GM21619 (cell line): ENCODE results near the gene DHTKD1.
"Not testable (repeated sequence)": the region's sequence is repeated elsewhere in the genome, so short reads cannot be mapped to it uniquely, and the experiment has no call there.

ENCODE experiments used
- ATAC-seq: cut with Tn5 transposase; IDR thresholded peaks from one replicate; pipeline ENCODE4 v1.9.1; 2021; ENCODE audit not compliant: unreplicated experiment

The DHTKD1 gene

DNA sequence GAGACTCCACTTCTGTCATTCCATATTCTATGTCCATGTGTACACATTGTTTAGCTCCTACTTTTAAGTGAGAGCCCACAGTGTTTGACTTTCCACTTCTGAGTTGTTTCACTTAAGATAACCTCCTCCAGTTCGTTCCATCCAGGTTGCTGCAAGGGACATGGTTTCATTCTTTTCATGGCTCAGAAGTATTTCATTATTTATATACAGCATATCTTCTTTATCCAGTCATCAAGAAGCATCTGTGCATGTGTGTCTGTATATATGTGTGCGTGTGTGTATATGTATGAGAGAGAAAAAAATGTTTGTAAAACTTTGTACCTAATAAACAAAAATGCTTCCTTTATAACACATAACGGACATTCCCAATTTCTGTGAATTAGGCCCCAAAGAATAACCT is 66.9 kb downstream of the DHTKD1 start:
- ATAC-seq: no peak

DNA sequence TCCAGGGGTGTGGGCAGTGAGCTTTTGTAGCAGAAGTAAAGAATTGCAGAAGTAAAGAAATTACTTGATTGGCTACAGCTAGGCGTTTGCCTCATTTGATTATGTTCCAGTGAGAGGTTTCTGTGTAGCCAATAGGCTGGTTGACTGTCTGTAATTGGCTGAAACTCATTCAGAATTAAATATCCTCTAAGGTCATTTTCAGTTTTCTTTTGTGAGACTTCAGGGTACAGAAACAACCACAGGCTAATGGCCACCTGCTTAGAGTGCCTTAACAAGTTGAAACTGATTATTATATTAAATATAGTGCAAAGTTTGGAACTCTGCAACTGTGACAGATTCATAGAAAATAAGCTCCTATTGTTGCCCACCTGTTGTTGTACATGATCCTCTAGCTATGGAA is 71.3 kb downstream of the DHTKD1 start:
- no peak for ATAC-seq

DNA sequence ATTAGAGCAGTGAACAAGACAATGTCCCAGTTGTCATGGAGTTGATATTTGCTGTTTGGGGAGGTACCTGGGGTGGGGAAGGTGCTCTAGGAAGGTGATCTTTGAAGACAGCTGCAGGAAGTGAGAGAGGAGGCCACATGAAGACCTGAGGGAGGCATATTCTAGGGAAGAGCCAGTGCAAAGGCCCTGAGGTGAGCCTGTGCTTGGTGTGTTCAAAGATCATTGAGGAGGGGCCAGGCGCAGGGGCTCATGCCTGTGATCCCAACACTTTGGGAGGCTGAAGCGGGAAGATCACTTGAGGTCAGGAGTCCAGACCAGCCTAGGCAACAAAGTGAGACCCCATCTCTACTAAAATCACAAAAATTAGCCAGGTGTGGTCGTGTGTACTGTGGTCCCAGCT is 75.8 kb downstream of the DHTKD1 start:
- ATAC-seq: no peak

DNA sequence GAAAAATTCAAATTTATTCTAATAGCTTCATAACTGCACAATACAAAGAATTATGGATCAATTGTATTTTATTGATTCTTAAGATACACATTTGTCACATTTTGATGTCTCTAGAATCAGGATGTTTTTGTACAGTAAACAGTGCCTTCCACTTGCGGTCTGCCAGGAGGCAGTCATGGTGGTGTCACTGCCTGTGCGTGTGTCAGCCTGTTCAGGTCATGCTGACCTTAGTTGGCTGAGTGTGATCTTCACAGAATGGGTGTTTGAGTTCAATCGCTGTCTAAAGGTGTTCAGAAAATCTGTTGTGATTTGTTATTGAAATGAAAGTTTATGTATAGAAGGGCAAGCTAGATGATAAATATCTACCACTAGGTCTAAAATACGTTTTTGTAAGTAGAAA is 81.4 kb downstream of the DHTKD1 start:
- ATAC-seq: no peak

DNA sequence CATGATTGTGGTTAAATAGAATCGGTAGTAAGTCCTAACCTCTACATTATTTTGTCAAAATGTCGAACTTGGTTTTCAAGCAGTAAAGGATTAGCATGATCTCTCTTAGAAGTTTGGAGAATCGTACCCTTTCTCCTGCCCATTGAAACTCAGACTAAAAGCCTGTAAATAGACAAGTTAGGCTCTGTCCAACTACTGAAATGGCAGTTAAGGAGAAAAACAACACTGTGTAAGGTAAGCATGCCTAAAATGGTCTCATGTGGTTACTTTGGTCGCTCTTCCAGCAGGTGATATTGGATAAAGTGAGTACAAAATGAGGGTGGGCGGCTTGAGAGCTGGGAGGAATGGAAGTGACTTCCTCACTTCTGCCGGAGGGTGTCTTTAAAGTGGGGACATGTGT is 85.8 kb downstream of the DHTKD1 start:
- no peak for ATAC-seq

DNA sequence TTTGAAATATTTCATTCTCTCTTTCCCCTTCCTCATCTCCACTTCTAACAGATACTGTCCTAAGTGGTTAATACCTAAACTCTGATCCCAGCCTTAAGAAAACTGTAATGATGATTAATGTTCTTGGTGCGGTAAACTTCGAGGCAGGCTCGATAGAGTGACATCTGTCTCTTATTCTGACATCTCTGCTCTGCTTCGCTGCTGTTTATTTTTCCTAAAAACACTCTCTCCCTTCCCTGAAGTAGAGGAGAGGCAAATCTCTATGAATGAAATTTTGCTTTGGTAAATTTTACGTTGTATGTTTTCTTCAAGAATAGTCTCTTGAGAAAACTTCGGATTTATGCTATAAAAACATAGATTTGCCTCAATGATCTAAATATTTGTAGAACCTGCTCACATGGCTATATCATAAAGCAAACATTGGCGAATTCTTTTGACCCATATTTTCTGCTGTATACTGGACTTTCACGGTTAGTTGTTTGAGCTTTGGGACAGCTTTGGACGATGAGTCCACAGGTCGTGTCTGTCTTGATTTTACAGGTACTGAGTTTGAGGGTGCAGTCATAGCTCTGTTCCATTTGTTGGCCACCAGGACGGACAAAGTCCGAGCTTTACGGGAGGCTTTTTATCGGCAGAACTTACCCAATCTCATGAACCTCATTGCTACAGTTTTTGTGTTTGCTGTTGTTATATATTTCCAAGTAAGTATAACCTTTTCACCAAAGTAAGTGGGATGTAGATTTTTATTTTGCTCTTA is 87.8 kb downstream of the DHTKD1 start:
- ATAC-seq: no peak

DNA sequence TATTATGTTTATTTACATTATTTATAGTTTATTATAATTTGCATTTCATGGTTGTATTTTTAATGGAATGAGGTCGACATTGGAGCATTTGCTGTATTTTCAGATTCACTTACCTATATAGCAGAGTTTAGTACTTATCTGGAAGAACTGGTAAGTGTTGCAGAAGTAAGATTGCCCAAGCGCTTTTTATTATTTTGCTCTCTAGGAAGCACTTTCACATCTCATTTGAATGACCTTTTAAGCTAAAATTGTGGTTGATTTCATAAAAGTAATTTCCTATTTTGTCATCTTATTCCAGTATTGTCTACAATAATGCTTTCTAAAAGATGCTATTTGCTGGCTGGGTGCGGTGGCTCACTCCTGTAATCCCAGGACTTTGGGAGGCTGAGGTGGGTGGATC is 89.4 kb downstream of the DHTKD1 start:
- no peak for ATAC-seq

DNA sequence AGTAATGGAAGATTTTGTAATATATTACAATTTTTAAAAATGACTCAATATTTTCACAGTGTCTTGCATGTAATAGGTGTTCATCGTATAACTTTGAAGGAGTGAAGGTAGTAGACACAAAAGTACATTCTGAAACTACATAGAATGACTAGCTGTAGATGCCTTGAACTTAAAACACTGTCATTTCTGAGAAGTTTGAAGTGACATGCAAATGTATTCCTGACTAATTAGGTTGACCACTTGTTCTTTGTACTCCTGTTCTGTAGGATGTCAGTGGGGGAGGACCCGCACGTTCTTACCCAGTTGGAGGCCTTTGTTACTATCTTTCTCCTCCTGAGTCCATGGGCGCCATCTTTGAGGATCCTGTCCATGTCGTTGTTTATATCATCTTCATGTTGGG is 91.9 kb downstream of the DHTKD1 start:
- no peak for ATAC-seq

DNA sequence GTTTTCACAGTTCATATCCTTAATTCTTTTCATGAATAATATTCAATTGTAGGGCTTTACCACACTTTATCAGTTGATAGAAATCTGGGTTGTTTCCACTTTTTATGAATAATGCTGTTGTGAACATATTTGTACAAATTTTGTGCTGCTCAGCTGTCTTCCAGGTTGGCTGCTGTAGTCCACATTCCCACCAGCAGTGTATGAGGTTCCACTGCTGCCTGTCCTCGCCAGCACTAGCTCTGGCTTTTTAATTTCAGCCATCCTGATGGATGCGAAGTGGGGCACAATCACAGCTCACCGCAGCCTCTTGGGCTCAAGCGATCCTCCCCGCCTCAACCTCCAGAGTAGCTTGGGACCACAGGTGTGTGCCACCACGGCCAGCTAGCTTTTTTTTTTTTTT is 94.2 kb downstream of the DHTKD1 start:
- ATAC-seq: no peak

DNA sequence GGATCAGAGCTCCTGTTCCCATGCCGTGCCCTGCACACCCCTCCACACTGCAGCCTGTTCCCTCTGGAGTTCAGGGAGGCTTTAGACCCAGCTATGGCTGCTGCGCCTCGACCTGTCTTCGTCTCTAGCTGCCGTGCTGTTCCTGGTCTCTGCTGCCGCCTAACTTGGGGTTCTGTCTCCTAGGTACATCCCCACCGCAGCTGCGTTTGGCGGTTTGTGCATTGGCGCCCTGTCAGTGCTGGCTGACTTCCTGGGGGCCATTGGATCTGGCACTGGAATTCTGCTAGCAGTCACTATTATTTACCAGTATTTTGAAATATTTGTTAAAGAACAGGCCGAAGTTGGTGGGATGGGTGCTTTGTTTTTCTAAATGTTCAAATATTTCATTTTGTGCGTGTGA is 95.3 kb downstream of the DHTKD1 start:
- ATAC-seq: no peak

DNA sequence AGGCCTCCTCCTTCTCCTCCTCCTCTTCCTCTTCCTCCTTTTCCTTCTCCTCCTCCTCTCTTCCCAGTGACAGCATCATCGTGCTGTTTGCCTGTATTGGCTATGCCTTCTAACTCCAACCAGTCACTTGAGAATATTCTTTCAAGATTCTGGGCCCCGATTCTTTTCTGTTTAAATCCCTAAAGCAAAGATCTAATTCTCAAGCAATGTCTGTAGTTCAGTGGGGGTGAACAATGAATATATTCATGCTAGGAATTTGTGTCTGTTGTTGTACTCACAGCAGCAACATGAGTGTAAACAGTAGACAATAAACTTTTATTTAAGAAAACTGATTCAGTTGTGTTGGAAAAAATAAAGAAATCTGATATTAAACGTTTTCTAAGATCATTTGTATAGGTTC is 96.3 kb downstream of the DHTKD1 start:
- no peak for ATAC-seq

DNA sequence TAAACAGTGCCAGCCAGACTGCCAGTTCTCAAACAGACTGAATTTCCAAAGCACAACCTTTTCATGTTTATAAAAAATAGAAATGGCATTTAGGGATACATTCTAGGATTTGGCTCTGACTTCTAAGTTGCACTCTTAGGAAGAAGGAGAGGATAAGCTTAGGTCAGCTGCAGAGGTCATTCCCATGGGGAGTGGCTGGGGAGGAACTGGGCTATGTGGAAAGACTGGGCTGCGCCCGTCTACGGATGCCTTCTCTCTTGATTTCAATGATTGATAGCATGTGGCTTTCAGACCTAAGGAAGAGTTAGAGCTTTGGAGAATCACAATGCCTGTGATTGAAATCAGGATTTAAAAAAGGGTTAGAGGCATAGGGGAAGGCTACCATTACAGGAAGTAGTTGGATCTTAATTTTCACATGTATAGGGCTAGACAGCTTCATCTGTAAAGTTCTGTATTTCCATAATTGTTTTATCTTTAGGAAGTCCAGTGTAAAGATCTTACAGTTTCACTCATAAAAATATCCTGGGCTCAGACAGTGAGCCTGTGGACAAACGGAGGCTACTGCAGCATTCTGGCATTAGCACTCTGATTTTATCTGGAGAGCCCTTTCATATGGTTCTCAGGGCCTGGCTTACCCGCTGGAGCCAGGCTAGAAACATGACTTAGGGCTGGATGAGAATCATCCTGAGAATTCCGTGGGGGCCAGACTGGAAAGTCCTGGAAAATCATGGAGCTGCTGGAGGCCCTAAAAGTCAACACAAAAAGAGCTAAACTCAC is 97.4 kb downstream of the DHTKD1 start:
- ATAC-seq: no peak

DNA sequence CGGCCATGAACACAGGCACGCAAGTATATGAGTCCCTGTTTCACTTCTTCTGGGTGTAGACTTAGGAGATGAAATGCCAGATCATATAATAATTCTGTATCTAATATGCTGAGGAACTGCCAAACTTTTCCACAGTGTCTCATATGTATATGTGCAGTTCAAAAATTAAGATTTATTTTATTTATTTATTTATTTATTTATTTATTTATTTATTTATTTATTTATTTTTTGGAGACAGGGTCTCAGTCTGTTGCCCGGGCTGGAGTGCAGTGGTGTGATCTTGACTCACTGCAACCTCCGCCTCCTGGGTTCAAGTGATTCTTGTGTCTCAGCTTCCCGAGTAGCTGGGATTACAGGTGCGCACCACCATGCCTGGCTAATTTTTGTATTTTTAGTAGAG is 102.8 kb downstream of the DHTKD1 start:
- ATAC-seq: not testable (repeated sequence)
